ENCODE data around the gene NMNAT1. TPM values are rescaled to one million over a fixed set of nuclear protein-coding genes. Genes with fewer than 3 reads are reported as not detected.
A peak's percentile ranks its signal among the peaks of the same experiment; 100 is the strongest.

NMNAT1 gene
- total RNA-seq, 1 donor: 13.8 TPM

DNA sequence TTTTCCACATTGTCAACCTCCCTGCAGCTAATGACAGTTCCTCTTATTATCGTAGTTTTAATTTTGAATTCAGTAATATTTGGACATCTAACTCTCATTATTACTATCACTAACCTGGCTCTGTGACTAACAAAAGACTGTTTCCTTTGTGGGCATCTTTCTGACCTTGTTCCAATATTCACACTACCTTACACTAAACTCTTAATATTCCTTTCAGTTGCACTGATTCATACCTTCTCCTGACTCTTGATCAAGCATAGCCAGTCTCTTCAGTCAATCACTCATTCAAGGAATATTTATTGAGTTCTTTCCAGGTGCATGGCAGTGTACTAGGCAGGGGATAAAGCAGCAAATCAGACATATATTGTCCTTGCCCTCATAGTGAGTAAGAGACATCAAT, 25.4 kb upstream of the NMNAT1 start:
- no peak overlapping the region for H3K4me3 ChIP-seq (ENCODE audit: low read depth, low read length)
- TF ChIP-seq, protein P1, sequence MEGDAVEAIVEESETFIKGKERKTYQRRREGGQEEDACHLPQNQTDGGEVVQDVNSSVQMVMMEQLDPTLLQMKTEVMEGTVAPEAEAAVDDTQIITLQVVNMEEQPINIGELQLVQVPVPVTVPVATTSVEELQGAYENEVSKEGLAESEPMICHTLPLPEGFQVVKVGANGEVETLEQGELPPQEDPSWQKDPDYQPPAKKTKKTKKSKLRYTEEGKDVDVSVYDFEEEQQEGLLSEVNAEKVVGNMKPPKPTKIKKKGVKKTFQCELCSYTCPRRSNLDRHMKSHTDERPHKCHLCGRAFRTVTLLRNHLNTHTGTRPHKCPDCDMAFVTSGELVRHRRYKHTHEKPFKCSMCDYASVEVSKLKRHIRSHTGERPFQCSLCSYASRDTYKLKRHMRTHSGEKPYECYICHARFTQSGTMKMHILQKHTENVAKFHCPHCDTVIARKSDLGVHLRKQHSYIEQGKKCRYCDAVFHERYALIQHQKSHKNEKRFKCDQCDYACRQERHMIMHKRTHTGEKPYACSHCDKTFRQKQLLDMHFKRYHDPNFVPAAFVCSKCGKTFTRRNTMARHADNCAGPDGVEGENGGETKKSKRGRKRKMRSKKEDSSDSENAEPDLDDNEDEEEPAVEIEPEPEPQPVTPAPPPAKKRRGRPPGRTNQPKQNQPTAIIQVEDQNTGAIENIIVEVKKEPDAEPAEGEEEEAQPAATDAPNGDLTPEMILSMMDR (IDR thresholded peaks at IDR 0.05; ENCODE audit: insufficient read depth, low read depth, low read length): no peak
- DNase-seq (ENCODE audit: low read depth): no peak

DNA sequence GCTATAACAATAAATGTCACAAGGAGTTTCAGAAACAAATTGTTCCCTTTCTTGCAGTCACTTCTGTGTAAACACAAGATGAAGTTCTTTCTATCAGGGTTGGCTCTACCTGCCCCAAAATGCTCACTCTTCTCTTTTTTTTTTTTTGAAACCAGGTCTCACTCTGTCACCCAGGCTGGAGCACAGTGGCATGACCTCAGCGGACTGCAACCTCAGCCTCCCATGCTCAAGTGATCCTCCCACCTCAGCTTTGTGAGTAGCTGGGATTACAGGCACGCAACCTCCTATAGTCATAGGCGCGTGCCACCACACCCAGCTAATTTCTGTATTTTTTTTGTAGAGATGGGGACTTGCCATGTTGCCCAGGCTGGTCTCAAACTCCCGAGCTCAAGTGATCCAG, 22.7 kb upstream of the NMNAT1 start:
- no peak for DNase-seq (ENCODE audit: low read depth)
- TF ChIP-seq, protein P1 (IDR thresholded peaks at IDR 0.05; ENCODE audit: insufficient read depth, low read depth, low read length): no peak
- H3K4me3 ChIP-seq (ENCODE audit: low read depth, low read length): no peak overlapping the region

DNA sequence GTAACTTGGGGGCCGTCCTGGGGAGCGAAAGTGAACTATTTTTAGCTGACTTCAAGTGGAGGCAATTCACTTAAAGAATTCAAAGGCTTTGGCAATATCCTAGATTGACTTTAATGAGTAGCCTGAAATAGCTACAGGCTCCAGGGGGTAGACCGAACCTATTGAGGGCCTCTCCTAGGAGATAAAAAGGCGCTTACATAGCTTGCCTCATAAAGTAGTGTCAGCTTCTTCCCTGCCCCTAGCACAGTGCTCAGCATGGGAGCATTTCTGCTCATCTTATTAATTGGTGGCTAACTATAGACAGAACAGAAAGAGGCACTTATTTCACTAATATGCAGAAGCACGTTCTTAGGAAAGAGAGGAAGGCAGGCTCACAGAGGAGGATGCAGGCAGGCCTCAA, 20.9 kb upstream of the NMNAT1 start:
- TF ChIP-seq, protein P1 (IDR thresholded peaks at IDR 0.05; ENCODE audit: insufficient read depth, low read depth, low read length): no peak
- no peak overlapping the region for H3K4me3 ChIP-seq (ENCODE audit: low read depth, low read length)
- DNase-seq (ENCODE audit: low read depth): no peak

DNA sequence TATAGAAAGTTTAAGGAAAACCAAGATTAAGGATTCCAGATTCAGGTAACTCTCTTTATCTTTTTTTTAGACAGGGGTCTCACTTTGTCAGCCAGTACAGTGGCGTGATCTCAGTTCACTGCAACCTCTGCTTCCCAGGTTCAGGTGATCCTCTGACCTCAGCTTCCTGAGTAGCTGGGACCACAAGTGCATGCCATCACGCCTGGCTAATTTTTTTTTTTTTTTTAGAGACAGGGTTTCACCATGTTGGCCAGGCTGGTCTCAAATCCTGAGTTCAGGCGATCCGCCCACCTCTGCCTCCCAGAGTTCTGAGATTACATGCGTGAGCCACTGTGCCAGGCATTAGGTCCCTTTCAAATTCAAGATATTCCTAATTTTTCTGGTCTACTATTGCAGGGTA, 16.0 kb upstream of the NMNAT1 start:
- H3K4me3 ChIP-seq (ENCODE audit: low read depth, low read length): no peak overlapping the region
- TF ChIP-seq, protein P1 (IDR thresholded peaks at IDR 0.05; ENCODE audit: insufficient read depth, low read depth, low read length): no peak
- no peak for DNase-seq (ENCODE audit: low read depth)

DNA sequence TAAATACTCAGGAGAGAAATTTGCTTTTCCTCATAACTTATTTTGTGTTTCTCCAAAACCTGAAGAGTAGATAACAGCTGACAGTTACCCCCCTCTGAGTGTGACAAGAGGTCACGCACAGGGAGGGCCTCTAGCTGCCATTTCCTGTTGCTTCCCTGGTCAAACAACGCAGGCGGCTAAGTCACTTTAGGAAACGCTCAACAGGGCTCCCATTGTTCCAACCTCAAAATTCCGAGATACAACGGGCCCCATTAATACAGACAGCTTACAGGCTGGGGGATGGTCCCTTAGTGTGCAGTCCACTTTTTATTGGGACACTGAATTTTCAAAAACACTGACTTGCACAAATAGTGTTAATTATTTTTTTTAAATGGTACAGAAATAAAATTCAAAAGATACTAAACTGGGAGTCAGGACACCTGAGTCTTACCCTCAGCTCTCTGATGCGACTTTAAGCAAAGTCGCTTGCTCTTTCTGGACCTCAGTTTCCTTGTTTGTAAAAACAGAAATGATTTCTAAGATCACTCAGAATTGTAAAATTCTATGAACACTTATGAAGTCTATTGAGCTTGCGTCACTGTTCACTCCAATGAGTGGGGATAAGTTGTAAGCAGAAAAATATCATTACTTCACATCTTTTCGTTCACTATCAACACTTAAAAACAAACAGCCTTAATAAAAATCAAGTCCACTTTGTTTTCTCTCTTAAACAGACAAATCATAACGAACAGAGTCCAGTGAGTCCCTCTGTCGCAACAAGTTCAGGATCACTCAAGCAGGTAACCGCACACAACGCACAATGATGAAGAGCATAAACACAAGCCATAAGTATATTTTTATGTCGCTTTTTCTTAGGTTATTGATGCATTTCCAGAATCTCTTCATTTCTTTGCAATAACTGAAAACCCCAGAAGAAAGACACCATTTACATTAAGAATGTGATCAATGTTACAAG, 13.6 kb upstream of the NMNAT1 start:
- H3K4me3 ChIP-seq (ENCODE audit: low read depth, low read length): no peak overlapping the region
- TF ChIP-seq, protein P1 (IDR thresholded peaks at IDR 0.05; ENCODE audit: insufficient read depth, low read depth, low read length): no peak
- no peak for DNase-seq (ENCODE audit: low read depth)

DNA sequence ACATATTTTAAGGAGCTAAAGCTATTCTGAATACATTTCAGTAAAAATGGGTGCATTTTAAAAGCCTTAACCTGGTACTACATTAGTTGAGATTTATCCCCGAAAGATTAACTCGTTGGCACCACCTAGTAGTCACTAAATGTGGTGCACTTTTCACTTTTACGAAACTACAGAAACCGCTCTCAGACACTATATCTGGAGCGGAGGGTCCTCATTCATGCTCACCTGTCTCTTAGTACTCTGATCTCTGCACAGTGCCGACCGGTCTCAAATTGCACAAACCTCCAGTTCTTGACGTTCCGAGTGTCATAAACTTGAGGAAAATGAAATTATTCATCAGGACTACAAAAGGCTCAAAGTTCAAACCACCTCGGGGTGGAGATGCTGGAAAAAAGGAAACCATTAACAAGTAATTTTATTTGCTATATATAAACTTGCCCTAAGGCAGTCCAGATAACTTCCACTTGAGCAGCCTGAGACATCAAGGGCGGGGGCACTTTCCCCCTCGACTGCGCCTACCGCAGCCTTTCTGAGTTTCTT, 806 bp upstream of the NMNAT1 start:
- DNase-seq (ENCODE audit: low read depth): peak; percentile 64
- TF ChIP-seq, protein P1 (IDR thresholded peaks at IDR 0.05; ENCODE audit: insufficient read depth, low read depth, low read length): peak; percentile 63
- H3K4me3 ChIP-seq (ENCODE audit: low read depth, low read length): peak overlapping the region; percentile 97

Measured in fibroblast of villous mesenchyme (primary cell).